ENCODE data around the gene NUAK2. TPM values are rescaled to one million over a fixed set of nuclear protein-coding genes. Genes with fewer than 3 reads are reported as not detected.

NUAK2 gene
- total RNA-seq, 4 donors from 2014 or later = 0.73 to 2.0 (median 1.5) TPM; not detected in 1

- H3K27ac ChIP-seq = peak overlapping the region; percentile 4 to 45
- no peak overlapping the region for H3K4me3 ChIP-seq
- intact Hi-C loops (cut with DNase I; ENCODE audit: low total_unique reads) = no loop called here
- no peaks in the 10 kb centered on the region for H3K36me3 ChIP-seq
- H3K9me3 ChIP-seq = no peaks in the 10 kb centered on the region
- no peaks in the 10 kb centered on the region for H3K27me3 ChIP-seq
- DNase-seq = peak; percentile 30 to 48
- TF ChIP-seq POLR2A (IDR thresholded peaks at IDR 0.05) = no peak
- no peak for TF ChIP-seq CTCF (IDR thresholded peaks at IDR 0.05)
- H3K4me1 ChIP-seq = no peaks in the 10 kb centered on the region
These were observed 7.8 kb downstream of the NUAK2 start for GRCh38 chr1:205313563-205314308.

GRCh38 chr1:205312866-205313562 lies 8.5 kb downstream of the NUAK2 start:
- no peak overlapping the region for H3K4me3 ChIP-seq
- no peaks in the 10 kb centered on the region for H3K4me1 ChIP-seq
- H3K9me3 ChIP-seq = no peaks in the 10 kb centered on the region
- H3K27ac ChIP-seq = peak overlapping the region; percentile 0 to 4
- no peak for DNase-seq
- no peaks in the 10 kb centered on the region for H3K27me3 ChIP-seq
- TF ChIP-seq CTCF (IDR thresholded peaks at IDR 0.05) (no peak), POLR2A (IDR thresholded peaks at IDR 0.05) (no peak)
- intact Hi-C loops (cut with DNase I; ENCODE audit: low total_unique reads) = no loop called here
- H3K36me3 ChIP-seq = no peaks in the 10 kb centered on the region

- Histone ChIP-seq H3K27me3 (no peaks in the 10 kb centered on the region), H3K27ac (no peak overlapping the region), H3K4me3 (no peak overlapping the region), H3K4me1 (no peaks in the 10 kb centered on the region), H3K36me3 (no peaks in the 10 kb centered on the region), H3K9me3 (no peaks in the 10 kb centered on the region)
- TF ChIP-seq CTCF (IDR thresholded peaks at IDR 0.05) (no peak), POLR2A (IDR thresholded peaks at IDR 0.05) (no peak)
- DNase-seq = no peak
- intact Hi-C loops (cut with DNase I; ENCODE audit: low total_unique reads) = no loop called here
These were observed 10.4 kb downstream of the NUAK2 start for GRCh38 chr1:205310976-205311704.

GRCh38 chr1:205309741-205310140 lies 11.8 kb downstream of the NUAK2 start:
- no peak overlapping the region for H3K27ac ChIP-seq
- intact Hi-C loops (cut with DNase I; ENCODE audit: low total_unique reads) = no loop called here
- H3K9me3 ChIP-seq = no peaks in the 10 kb centered on the region
- H3K27me3 ChIP-seq = no peaks in the 10 kb centered on the region
- TF ChIP-seq POLR2A (IDR thresholded peaks at IDR 0.05) (no peak), CTCF (IDR thresholded peaks at IDR 0.05) (no peak)
- DNase-seq = no peak
- no peaks in the 10 kb centered on the region for H3K36me3 ChIP-seq
- no peaks in the 10 kb centered on the region for H3K4me1 ChIP-seq
- no peak overlapping the region for H3K4me3 ChIP-seq

Measured in uterus (tissue), 4 donors.